Measurements from ENCODE around the gene EIF5. TPM values are rescaled to one million over a fixed set of nuclear protein-coding genes. Genes with fewer than 3 reads are reported as not detected.

EIF5 gene
- total and polyA plus RNA-seq, 8 donors: 159 to 239 (median 210) TPM

DNA sequence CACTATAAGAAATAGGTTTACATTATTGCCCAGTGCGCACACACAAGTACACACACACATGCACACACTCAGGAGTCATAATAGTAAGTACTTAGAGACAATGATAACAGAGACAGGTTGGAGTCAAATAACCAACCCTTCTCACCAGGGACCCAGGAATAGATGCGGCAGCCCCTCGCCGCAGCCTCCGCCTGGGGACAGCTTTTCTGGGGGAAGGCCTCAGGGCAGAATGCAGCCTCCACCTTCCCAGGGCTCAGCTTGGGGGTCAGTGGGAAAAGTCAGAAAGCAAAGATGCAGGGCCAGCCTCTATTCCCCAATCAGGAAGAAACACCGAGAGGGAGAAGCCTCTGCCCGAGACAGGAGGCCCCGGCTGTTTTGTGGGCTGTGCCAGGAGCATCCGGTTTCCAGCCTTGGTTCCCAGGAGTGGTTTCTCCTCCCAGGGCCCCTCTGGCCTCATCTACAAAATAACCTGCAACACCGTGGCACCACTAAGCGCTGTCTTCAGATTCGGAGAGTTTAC lies 23.4 kb upstream of the EIF5 start:
- H3K4me3 ChIP-seq: no peak overlapping the region
- no peaks in the 10 kb centered on the region for H3K27me3 ChIP-seq
- H3K27ac ChIP-seq: no peak overlapping the region
- peak in 2 of 4 donors; percentile 14 to 29 for DNase-seq
- no peaks in the 10 kb centered on the region for H3K36me3 ChIP-seq
- no peak for ATAC-seq
- H3K9me3 ChIP-seq: no peaks in the 10 kb centered on the region
- peaks cover 0 to 4% of the 10 kb centered on the region in 2 donors for H3K4me1 ChIP-seq
- intact Hi-C loops (cut with DNase I): no loop called here
- TF ChIP-seq, protein P1, sequence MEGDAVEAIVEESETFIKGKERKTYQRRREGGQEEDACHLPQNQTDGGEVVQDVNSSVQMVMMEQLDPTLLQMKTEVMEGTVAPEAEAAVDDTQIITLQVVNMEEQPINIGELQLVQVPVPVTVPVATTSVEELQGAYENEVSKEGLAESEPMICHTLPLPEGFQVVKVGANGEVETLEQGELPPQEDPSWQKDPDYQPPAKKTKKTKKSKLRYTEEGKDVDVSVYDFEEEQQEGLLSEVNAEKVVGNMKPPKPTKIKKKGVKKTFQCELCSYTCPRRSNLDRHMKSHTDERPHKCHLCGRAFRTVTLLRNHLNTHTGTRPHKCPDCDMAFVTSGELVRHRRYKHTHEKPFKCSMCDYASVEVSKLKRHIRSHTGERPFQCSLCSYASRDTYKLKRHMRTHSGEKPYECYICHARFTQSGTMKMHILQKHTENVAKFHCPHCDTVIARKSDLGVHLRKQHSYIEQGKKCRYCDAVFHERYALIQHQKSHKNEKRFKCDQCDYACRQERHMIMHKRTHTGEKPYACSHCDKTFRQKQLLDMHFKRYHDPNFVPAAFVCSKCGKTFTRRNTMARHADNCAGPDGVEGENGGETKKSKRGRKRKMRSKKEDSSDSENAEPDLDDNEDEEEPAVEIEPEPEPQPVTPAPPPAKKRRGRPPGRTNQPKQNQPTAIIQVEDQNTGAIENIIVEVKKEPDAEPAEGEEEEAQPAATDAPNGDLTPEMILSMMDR (IDR thresholded peaks at IDR 0.05): no peak

DNA sequence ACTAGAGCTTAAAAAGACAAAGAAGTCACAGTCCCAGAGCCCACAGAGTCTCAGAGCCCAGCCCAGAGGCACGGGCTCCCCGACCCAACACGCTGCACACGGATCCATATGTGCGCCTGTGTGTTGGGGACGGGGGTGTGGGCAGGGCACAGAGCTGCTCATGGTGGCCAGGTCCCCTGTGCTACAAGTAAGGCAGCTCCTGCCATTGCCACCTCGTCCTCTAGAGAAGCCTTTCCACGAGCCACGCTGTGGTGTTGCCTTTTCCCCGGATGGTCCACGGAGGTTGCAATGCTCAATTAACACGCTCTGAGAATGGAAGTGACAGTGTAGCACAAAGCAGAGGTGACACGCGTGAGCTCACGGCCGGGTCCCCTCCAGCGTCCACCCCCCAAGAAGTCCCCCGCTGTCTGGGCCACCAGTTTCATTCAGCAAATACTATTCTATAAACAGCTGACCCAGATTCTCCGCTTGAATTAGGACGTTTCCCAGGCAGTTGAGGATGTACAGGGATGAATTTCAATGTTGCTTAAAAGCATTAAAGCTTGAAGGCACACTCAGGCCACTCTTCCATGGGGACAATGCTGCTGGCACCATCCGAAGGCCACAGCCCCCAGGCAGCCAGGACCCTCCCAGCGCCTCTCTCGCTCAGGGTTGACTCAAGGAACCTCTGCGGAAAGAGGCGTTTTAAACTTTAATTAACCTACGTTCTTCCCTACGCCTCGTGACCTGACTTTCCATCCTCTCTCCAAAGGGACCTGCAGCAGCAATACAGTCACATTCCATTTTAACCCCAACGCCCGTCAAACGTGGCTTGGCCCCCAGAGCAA lies 22.7 kb upstream of the EIF5 start:
- Histone ChIP-seq H3K27ac (no peak overlapping the region), H3K27me3 (no peaks in the 10 kb centered on the region), H3K36me3 (no peaks in the 10 kb centered on the region), H3K4me1 (peaks cover 0 to 9% of the 10 kb centered on the region in 2 donors), H3K4me3 (no peak overlapping the region), H3K9me3 (no peaks in the 10 kb centered on the region)
- TF ChIP-seq, protein P1 (IDR thresholded peaks at IDR 0.05): no peak
- no peak for ATAC-seq
- intact Hi-C loops (cut with DNase I): no loop called here
- DNase-seq: peak in 2 of 4 donors; percentile 22 to 51

DNA sequence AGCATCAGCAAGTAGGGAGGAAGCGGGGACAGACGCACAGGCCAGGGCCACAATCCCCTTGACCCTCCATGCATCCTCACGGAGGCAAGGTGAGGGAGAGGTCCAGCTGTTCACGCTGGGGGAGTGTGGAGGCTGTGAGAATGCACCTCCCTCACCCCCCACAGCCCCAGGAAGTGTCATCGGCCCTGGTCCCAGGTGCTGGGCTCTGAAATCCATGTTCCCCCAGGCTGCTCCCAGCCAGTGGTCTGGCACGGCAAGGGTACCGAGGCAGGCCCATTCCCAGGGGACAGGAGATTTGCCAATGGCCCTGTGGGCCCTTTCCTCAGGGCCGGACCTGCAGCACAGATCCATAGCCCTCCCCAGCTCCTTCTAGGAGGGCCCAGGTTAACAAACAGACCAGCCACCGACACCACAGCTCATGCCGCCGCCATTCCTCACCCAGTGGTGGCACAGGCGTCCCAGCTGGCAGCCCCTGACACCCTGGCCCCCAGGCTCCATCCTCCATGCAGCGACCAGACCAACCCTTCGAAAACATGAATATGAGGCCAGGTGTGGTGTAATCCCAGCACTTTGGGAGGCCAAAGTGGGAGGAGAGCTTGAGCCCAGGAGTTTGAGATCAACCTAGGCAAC lies 21.9 kb upstream of the EIF5 start:
- no peaks in the 10 kb centered on the region for H3K36me3 ChIP-seq
- no peak overlapping the region for H3K4me3 ChIP-seq
- intact Hi-C loops (cut with DNase I): no loop called here
- peak in 2 of 4 donors; percentile 19 to 44 for DNase-seq
- no peak overlapping the region for H3K27ac ChIP-seq
- ATAC-seq: no peak
- H3K9me3 ChIP-seq: no peaks in the 10 kb centered on the region
- H3K27me3 ChIP-seq: no peaks in the 10 kb centered on the region
- peaks cover 0 to 14% of the 10 kb centered on the region in 2 donors for H3K4me1 ChIP-seq
- TF ChIP-seq, protein P1 (IDR thresholded peaks at IDR 0.05): no peak

DNA sequence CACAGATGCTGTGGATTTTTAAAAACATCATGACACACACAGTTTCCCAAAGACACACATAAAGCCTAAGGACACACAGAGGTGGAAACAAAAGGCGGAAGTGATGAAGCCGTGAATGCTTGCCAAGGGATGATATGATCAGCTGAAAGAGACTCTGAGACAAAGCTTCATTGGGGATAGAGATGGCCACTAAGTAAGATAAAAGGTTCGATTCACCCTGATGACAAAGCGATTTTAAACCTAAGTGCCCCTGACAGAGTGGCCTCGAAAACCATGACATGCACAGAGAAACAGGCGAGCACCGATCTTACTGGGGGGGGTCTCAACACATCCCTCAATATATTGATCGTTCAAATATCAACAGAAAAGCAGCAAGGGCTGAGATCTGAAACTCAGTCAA lies 20.3 kb upstream of the EIF5 start:
- H3K9me3 ChIP-seq: no peaks in the 10 kb centered on the region
- H3K27ac ChIP-seq: no peak overlapping the region
- no peaks in the 10 kb centered on the region for H3K27me3 ChIP-seq
- intact Hi-C loops (cut with DNase I): no loop called here
- ATAC-seq (no peak), DNase-seq (no peak)
- H3K36me3 ChIP-seq: no peaks in the 10 kb centered on the region
- no peak overlapping the region for H3K4me3 ChIP-seq
- TF ChIP-seq, protein P1 (IDR thresholded peaks at IDR 0.05): no peak
- H3K4me1 ChIP-seq: peaks cover 0 to 24% of the 10 kb centered on the region in 2 donors

Data from left lung (tissue), 10 donors.